Activated CD8-positive, alpha-beta memory T cell treated with anti-CD3 and anti-CD28 coated beads, Interleukin-2, amount 10 ng/mL, durations not matched to agents 7 days and 5 days (primary cell): ENCODE data around the gene CLEC18A. TPM values are rescaled to one million over a fixed set of nuclear protein-coding genes. Genes with fewer than 3 reads are reported as not detected.
"Not testable (repeated sequence)": the region's sequence is repeated elsewhere in the genome, so short reads cannot be mapped to it uniquely, and the experiment has no call there.

Source experiments
- ATAC-seq: fragments of 150-1000 bp; cut with Tn5 transposase; one replicate; pipeline ENCODE4 v1.10.0; 2021; ENCODE audit warnings: moderate library complexity
- CTCF ChIA-PET: fragments of 350-600 bp; sonication (Branson Sonifier 250); formaldehyde crosslinking; loops from one replicate; lab custom pipeline; 2021; ENCODE audit warnings: antibody characterized with exemption; lab: Charles Lee
- DNase-seq: peaks from one replicate; pipeline ENCODE4 v3.0.0-alpha.2; 2020
- H3K27ac Mint-ChIP-seq: one replicate; pipeline ENCODE4 v1.8.0; 2021; ENCODE audit warnings: mild to moderate bottlenecking, mixed read lengths
- H3K27me3 Mint-ChIP-seq: one replicate; pipeline ENCODE4 v1.8.0; 2021; ENCODE audit warnings: mixed read lengths
- H3K36me3 Mint-ChIP-seq: one replicate; pipeline ENCODE4 v1.8.0; 2021; ENCODE audit warnings: mild to moderate bottlenecking, mixed read lengths
- H3K4me1 Mint-ChIP-seq: one replicate; pipeline ENCODE4 v1.8.0; 2021; ENCODE audit warnings: mixed read lengths
- H3K4me3 Mint-ChIP-seq: one replicate; pipeline ENCODE4 v1.8.0; 2021; ENCODE audit warnings: mild to moderate bottlenecking, moderate library complexity, mixed read lengths
- H3K9me3 Mint-ChIP-seq: one replicate; pipeline ENCODE4 v1.8.0; 2022; ENCODE audit warnings: low read depth, mixed read lengths
- total RNA-seq, 2 experiments: library from RNA; stranded (reverse); gene quantifications; one replicate each; pipeline ENCODE4 v1.2.3, GENCODE V29; 2021

Gene CLEC18A
- total RNA-seq, 2 experiments from 2014 or later, result 0.29 to 0.61 TPM

DNA sequence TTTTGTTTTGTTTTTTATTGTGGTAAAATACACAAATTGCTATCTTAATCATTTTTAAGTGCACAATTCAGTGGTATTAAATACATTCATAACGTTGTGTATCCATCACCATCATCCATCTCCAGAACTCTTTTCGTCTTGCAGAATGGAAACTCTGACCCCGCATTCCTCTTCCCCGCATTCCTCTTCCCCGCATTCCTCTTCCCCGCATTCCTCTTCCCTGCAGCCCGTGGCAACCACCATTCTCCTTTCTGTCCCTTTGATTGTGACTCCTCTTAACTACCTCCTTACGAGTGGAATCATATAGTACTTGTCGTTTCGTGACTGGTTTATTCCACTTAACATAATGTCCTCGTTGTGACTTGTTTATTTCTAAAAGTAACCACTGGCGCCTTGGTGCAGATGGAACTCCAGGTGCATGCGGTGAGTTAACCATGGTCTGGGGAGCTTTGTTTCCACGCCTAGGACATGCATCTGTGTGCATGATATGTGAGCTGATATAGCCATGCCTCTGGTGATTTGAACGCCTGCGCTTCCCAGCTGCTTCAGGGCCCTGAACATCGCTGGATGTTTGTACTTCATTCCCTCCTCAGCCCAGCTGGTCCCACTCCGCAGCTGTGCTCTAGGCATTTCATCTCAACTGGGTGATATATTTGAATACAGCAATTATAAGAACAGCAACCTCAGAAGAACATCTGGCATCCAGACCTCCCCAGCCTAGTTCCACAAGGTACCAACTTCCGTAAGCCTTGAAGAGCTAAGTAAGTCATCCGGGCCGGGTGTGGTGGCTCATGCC is 7.7 kb upstream of the CLEC18A start:
- ATAC-seq, H3K27ac Mint-ChIP-seq, CTCF ChIA-PET: not testable (repeated sequence)

DNA sequence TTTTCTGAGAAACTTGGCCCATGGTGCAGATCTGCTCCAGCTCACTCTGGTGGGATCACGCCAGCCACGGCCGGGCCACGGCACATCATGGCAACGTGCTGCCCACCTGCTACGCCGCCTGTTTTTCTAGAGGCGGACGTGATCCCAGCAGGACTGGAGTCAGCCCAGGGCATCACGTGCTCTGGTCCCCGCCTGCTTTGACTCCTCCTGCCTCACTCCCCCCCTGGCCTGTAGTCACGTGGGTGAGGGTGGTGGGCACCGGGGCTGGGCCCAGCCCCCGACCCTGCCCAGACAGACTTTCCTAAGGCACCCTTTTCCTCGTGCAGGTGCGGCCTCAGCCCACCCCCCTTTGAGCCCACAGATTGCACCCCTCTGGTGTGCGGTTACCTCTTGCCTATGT is 723 bp upstream of the CLEC18A start:
- H3K4me1 Mint-ChIP-seq, DNase-seq, H3K4me3 Mint-ChIP-seq, H3K36me3 Mint-ChIP-seq, H3K27ac Mint-ChIP-seq, H3K27me3 Mint-ChIP-seq, CTCF ChIA-PET, ATAC-seq, H3K9me3 Mint-ChIP-seq: not testable (repeated sequence)

More for the DNA sequence above, 7.7 kb upstream of the CLEC18A start:
- H3K4me1 Mint-ChIP-seq, H3K27me3 Mint-ChIP-seq, H3K4me3 Mint-ChIP-seq, H3K36me3 Mint-ChIP-seq, H3K9me3 Mint-ChIP-seq: not testable (repeated sequence)
- peak; percentile 2 for DNase-seq

DNA sequence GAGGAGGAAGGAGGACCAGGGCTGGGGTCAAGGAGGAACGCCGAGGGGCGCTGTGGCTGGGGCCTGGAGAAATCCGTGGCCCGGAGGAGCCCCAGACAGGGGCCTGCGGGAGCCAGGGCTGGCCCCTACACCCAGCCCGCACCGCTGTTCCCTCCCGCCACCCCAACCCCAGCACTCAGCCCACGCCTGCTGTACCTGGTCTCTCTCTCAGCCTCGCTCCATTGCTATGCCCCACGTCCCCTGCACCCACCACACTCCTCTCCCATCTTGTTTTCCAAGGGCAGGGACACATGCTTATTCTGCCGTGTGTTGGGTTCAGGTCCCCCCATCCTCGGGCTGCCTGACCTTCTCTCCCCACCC is 518 bp downstream of the CLEC18A start:
- H3K4me3 Mint-ChIP-seq, H3K27me3 Mint-ChIP-seq, ATAC-seq: not testable (repeated sequence)

DNA sequence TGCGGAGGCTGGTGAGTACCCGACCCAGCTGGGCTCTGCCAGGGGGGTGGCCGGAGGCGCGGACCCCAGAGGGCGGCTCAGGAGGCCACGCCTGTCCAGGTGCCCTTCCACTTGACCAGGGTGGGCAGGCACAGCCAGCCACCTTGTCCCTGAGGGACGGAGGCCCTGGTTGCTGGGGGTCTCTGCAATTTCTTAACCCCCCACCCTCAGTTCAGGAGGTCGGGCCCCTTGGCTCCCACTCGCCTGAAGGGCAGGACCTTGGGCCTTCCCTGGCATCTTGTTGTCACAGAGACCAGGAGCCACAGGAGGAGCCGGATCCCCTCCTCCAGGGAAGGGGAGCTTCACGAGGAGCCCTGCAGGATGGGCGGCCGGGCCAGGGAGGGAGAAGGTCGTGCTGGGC is 982 bp downstream of the CLEC18A start:
- H3K9me3 Mint-ChIP-seq, H3K4me3 Mint-ChIP-seq, CTCF ChIA-PET, H3K36me3 Mint-ChIP-seq, H3K27me3 Mint-ChIP-seq, H3K27ac Mint-ChIP-seq, ATAC-seq, DNase-seq, H3K4me1 Mint-ChIP-seq: not testable (repeated sequence)

More for the DNA sequence above, 518 bp downstream of the CLEC18A start:
- H3K27ac Mint-ChIP-seq, H3K36me3 Mint-ChIP-seq, CTCF ChIA-PET, DNase-seq, H3K4me1 Mint-ChIP-seq, H3K9me3 Mint-ChIP-seq: not testable (repeated sequence)

DNA sequence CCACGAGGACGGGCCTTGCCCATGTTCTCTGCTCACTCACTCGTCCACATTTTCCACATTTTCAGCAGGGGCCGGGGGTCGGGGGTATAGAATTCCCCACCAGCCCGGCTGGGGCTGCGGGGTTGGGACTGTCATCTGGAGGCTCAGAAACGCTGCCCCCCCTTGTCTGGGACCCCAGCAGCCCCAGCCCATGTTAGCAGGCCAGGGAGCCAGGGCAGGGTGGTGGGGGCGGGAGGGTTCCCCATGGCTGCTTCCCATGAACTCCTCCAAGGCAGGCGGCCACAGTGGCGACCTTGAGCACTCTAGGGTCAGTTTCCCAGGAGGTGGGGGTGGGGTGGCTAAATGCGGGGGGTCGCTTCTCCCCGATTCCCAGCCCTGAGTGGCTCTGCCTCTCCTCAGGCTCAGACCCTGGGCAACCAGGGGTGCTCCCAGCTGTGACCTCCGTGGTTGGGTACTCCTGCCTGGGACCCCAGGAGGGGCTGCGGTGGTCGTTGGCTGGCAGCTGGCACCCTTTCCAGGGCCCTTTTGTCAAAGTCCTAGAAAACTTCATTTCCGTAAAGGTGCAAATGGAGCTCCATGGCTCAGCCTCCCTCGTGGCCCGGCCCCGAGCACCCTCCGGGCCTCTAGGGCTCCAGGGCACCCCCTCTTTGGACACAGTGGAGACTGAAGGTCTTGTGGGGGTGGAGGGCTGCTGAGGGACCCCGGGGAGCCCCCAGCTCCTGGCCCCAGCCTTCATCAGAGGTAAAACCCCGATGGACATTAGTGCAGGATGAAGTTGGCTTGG is 1.6 kb downstream of the CLEC18A start:
- DNase-seq, H3K4me3 Mint-ChIP-seq, H3K27ac Mint-ChIP-seq, H3K4me1 Mint-ChIP-seq, H3K36me3 Mint-ChIP-seq, CTCF ChIA-PET, H3K27me3 Mint-ChIP-seq, ATAC-seq, H3K9me3 Mint-ChIP-seq: not testable (repeated sequence)

DNA sequence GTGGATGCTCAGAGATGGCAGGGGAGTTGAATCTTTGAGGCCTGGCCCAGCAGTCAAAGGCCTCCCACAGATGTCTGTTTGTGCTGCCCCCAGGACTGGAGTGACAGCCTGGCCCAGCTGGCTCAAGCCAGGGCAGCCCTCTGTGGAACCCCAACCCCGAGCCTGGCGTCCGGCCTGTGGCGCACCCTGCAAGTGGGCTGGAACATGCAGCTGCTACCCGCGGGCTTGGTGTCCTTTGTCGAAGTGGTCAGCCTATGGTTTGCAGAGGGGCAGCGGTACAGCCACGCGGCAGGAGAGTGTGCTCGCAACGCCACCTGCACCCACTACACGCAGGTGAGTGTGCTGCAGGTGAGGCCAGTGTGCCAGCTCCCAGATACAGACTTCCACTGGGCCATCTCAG is 3.1 kb downstream of the CLEC18A start:
- ATAC-seq, H3K36me3 Mint-ChIP-seq, DNase-seq, H3K4me1 Mint-ChIP-seq, H3K4me3 Mint-ChIP-seq, CTCF ChIA-PET, H3K9me3 Mint-ChIP-seq, H3K27me3 Mint-ChIP-seq, H3K27ac Mint-ChIP-seq: not testable (repeated sequence)

DNA sequence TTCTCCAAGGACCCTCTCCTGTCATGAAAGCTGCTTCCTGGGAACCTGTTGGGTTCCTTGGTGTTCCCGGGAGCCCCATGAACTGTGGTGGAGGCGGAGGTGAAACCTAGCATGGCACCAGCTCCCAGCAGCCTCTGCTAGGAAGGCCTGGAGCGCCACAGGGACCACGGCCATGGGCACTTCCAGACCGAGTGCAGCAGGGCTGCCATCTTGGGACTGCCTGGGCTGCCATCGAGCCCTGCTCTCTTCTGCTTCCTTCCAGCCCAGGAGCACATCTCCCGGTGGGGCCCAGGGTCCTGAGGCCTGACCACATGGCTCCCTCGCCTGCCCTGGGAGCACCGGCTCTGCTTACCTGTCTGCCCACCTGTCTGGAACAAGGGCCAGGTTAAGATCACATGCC is 12.2 kb downstream of the CLEC18A start:
- H3K27me3 Mint-ChIP-seq, CTCF ChIA-PET, ATAC-seq, DNase-seq, H3K9me3 Mint-ChIP-seq, H3K36me3 Mint-ChIP-seq, H3K27ac Mint-ChIP-seq, H3K4me3 Mint-ChIP-seq, H3K4me1 Mint-ChIP-seq: not testable (repeated sequence)

DNA sequence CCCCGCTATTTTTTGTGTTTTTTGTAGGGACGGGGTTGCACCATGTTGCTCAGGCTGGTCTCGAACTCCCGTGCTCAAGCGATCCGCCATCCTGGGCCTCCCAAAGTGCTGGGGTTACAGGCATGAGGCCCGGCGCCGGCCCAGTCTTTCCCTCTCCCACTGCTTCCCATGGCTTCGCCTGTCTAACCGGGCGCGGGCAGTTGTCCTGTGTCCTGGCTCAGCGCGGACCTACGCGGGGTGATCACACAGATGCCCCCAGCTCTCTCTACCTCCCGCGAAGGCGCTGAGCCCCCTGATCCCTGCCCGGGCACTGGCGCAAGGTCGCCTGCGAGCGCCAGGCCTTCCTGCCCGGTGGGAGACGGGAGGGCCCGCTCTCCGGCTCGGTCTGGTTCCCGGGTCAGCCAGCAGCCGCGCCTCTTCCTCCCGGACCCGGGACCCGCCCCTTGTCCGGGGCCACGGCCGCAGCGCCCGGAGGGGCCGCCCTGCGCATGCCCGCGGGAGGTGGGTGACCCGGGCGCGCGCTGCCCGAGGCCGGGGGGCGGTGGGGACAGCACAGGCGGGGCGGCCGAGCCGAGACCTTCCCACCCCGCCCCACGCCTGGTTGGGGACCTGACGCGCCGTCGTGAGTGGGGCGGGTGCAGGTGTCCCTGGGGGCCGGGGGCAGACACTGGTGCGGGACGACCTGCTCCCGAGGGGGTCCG is 14.0 kb downstream of the CLEC18A start:
- H3K4me3 Mint-ChIP-seq, H3K9me3 Mint-ChIP-seq, H3K27ac Mint-ChIP-seq, H3K27me3 Mint-ChIP-seq, H3K4me1 Mint-ChIP-seq, H3K36me3 Mint-ChIP-seq, DNase-seq, CTCF ChIA-PET: not testable (repeated sequence)
- peak; percentile 52 for ATAC-seq

DNA sequence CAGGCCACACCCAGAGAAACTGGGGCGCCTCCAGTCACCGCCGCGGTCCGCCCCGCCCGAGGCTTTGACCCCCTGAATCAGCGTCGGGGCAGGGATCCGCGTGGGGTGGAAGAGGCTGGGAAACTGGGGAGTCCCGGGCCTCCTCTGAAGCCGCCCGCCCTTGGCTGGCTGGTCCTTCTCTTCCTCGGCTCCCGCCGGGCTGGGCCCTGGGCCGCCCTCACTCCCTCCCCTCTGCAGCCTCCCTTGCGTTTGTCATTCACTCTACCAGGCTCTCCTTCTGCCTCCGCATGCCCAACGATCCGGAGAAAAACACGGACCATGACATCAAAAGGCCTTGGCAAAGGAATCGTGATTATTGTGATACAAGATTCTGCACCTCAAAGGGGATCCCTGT is 14.5 kb downstream of the CLEC18A start:
- ATAC-seq, H3K36me3 Mint-ChIP-seq, H3K4me3 Mint-ChIP-seq, H3K27ac Mint-ChIP-seq, DNase-seq, H3K27me3 Mint-ChIP-seq, H3K9me3 Mint-ChIP-seq, H3K4me1 Mint-ChIP-seq, CTCF ChIA-PET: not testable (repeated sequence)

DNA sequence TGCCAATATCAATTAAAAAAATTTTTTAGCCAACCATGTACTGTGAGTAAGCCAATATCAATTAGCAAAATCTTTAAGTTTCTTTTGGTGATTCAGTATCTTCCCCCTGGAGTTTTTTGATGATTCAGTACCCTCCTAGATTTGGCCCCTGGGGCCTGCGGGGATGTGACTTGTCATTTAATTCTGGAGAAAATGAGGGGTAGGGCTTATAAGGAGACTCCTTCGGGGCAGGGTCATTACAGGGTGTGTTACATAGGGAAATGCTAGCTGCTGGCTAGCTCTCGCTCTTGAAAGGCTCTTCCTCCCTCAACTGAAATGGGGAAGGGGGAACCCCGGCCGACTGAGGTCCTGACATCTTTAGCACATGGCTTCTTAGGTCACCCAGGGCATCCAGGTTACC is 16.6 kb downstream of the CLEC18A start:
- H3K4me3 Mint-ChIP-seq, H3K9me3 Mint-ChIP-seq, H3K27ac Mint-ChIP-seq, H3K4me1 Mint-ChIP-seq, ATAC-seq, H3K27me3 Mint-ChIP-seq, CTCF ChIA-PET, H3K36me3 Mint-ChIP-seq, DNase-seq: not testable (repeated sequence)

DNA sequence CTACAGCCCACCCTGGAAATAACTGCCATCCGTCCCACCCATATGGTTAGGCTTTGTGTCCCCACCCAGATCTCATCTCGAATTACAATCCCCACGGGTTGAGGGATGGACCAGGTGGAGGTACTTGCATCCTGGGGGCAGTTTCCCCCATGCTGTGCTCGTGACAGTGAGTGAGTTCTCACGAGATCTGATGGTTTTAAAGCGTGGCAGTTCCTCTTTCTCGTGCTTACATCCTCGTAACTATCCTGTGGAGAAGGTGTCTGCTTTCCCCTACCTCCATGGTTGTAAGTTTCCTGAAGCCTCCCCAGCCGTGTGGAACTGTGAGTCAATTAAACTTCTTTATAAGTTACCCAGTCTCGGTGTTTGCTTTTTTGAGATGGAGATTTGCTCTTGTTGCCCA is 17.0 kb downstream of the CLEC18A start:
- ATAC-seq, H3K9me3 Mint-ChIP-seq, H3K4me1 Mint-ChIP-seq, H3K27me3 Mint-ChIP-seq, CTCF ChIA-PET, H3K4me3 Mint-ChIP-seq, DNase-seq, H3K36me3 Mint-ChIP-seq, H3K27ac Mint-ChIP-seq: not testable (repeated sequence)

DNA sequence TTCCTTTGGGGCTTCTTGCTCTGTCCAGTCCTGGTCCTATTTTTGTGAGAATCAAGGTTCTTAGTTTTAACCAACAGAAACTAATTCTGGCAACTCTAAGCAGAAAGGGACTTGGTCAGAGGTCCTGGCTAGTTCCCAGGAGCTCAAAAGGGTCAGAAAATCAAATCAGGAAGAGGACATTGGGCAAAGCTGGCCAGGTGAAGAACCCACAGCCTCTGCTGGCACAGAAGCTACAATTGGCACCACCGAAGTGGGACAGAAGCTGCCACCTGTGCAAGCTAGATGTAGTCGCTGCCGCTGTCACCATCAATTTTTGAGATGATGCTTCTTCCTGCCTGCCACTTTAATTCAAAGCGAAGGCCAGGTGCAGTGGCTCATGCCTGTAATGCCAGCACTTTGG is 18.5 kb downstream of the CLEC18A start:
- DNase-seq, H3K36me3 Mint-ChIP-seq, H3K4me1 Mint-ChIP-seq, CTCF ChIA-PET, H3K27me3 Mint-ChIP-seq, ATAC-seq, H3K9me3 Mint-ChIP-seq, H3K4me3 Mint-ChIP-seq, H3K27ac Mint-ChIP-seq: not testable (repeated sequence)

DNA sequence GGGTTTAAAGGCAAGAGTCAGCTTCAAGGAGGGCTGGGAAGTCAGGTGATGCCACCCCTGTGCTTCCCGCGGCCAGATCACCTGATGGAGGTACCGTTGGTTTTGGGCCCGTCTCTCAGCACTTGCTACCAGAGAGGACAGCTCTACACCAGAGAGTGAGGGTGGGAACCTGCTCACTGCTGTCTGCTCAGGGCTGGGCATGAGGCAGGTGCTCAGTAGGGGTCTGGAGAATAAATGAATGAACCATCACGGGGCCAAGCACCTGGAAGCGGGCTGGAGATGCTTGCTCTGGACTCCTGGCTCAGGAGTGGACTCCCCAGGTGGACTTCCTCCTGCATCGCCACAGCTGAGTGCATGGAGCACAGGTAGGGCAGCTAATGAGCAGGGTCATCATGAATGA is 21.0 kb downstream of the CLEC18A start:
- H3K27ac Mint-ChIP-seq, CTCF ChIA-PET, H3K9me3 Mint-ChIP-seq: not testable (repeated sequence)

DNA sequence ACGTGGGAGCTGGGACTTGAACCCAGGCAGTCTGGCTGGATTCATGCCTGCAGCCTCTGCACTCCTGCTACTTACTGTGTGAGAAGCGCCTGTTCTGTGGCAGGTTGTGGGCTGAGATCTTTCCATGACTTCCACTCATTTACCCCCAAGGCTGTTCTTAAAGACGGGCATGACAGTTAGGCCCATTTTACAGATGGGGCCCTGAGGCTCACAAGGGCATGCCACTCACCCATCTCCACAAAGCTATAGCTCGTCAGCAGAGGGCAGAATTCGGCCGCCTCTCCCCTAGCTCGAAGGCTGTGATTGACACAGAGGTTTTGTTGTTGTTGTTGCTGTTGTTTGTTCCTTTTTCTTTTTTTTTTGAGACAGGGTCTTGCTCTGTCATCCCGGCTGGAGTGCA is 21.8 kb downstream of the CLEC18A start:
- H3K27ac Mint-ChIP-seq, ATAC-seq, H3K4me3 Mint-ChIP-seq, H3K36me3 Mint-ChIP-seq, H3K27me3 Mint-ChIP-seq, CTCF ChIA-PET, H3K9me3 Mint-ChIP-seq, DNase-seq, H3K4me1 Mint-ChIP-seq: not testable (repeated sequence)

More for the DNA sequence above, 21.0 kb downstream of the CLEC18A start:
- not testable (repeated sequence) for H3K27me3 Mint-ChIP-seq, DNase-seq, H3K4me1 Mint-ChIP-seq, H3K36me3 Mint-ChIP-seq, ATAC-seq, H3K4me3 Mint-ChIP-seq
